Endodermal cell (in vitro differentiated cells): ENCODE measurements around the gene ADGRF4. TPM values are rescaled to one million over a fixed set of nuclear protein-coding genes. Genes with fewer than 3 reads are reported as not detected.

Experiments used
- DNase-seq: peaks from one replicate; pipeline ENCODE4 v3.0.0-alpha.2; 2017
- H3K27ac ChIP-seq: 2 replicates; pipeline ENCODE4 v1.5.1; 2013; ENCODE audit warnings: mild to moderate bottlenecking, low read depth, low read length, moderate library complexity
- H3K27me3 ChIP-seq: 2 replicates; pipeline ENCODE4 v1.6.1; 2013; ENCODE audit warnings: mild to moderate bottlenecking, low read length, moderate library complexity; ENCODE audit not compliant: insufficient read depth, control insufficient read depth, poor library complexity, severe bottlenecking
- H3K36me3 ChIP-seq: 2 replicates; pipeline ENCODE4 v1.7.0; 2013; ENCODE audit warnings: mild to moderate bottlenecking, low read length, moderate library complexity; ENCODE audit not compliant: control insufficient read depth, insufficient read depth
- H3K4me1 ChIP-seq: one replicate; pipeline ENCODE4 v1.7.0; 2013; ENCODE audit warnings: low read length; ENCODE audit not compliant: control insufficient read depth, insufficient read depth
- H3K4me3 ChIP-seq: 2 replicates; pipeline ENCODE4 v1.5.1; 2013; ENCODE audit warnings: mild to moderate bottlenecking, low read length, moderate library complexity
- H3K9ac ChIP-seq: 2 replicates; pipeline ENCODE4 v1.6.1; 2013; ENCODE audit warnings: mild to moderate bottlenecking, low read length, moderate library complexity; ENCODE audit not compliant: poor library complexity, severe bottlenecking; ENCODE audit errors: extremely low read depth
- H3K9me3 ChIP-seq: 2 replicates; pipeline ENCODE4 v1.6.1; 2013; ENCODE audit warnings: mild to moderate bottlenecking, low read length, moderate library complexity; ENCODE audit not compliant: control insufficient read depth
- H3K27ac Mint-ChIP-seq: 2 replicates; pipeline ENCODE4 v1.8.0; 2020; ENCODE audit warnings: mixed read lengths
- H3K27me3 Mint-ChIP-seq: 2 replicates; pipeline ENCODE4 v1.8.0; 2021; ENCODE audit warnings: mild to moderate bottlenecking, mixed read lengths; ENCODE audit not compliant: insufficient read depth
- H3K36me3 Mint-ChIP-seq: 2 replicates; pipeline ENCODE4 v1.8.0; 2020; ENCODE audit warnings: low read depth, mixed read lengths
- H3K4me1 Mint-ChIP-seq: 2 replicates; pipeline ENCODE4 v1.8.0; 2020; ENCODE audit warnings: mixed read lengths
- H3K4me3 Mint-ChIP-seq: 2 replicates; pipeline ENCODE4 v1.8.0; 2020; ENCODE audit warnings: mild to moderate bottlenecking, moderate library complexity, mixed read lengths
- H3K9me3 Mint-ChIP-seq: 2 replicates; pipeline ENCODE4 v1.8.0; 2020; ENCODE audit warnings: mild to moderate bottlenecking, mixed read lengths
- WGBS, 2 experiments: methylation state at CpG; one replicate each; pipeline versions ENCODE4 v1.1.5 to v1.1.7; 2013; ENCODE audit warnings: missing lambda C conversion rate in 2 of 2, mixed read lengths in 1 of 2; ENCODE audit not compliant: insufficient coverage in 1 of 2, insufficient read length in 1 of 2; 5-methylcytosine and 5-hydroxymethylcytosine counted together
- total RNA-seq, 2 donors: library from RNA; stranded (reverse); fragmentation: NEBNext Ultra II Directional in 1 of 2; extraction: Animal tissue kit (Norgen Biotek cat#: 25700) in 1 of 2; gene quantifications; 2 replicates in 1 of 2; 3 replicates in 1 of 2; pipeline ENCODE4 v1.2.1, GENCODE V29; 2021
- TF ChIP-seq, protein P1 (sequence below): fragments of 200-600 bp; sonication (generic); conservative IDR thresholded peaks from 2 replicates; pipeline ENCODE4 v1.5.0; 2021; ENCODE audit warnings: antibody characterized with exemption, mild to moderate bottlenecking

ADGRF4 gene
- total RNA-seq, 2 donors from 2014 or later, result 0.18 to 1.3 TPM

DNA sequence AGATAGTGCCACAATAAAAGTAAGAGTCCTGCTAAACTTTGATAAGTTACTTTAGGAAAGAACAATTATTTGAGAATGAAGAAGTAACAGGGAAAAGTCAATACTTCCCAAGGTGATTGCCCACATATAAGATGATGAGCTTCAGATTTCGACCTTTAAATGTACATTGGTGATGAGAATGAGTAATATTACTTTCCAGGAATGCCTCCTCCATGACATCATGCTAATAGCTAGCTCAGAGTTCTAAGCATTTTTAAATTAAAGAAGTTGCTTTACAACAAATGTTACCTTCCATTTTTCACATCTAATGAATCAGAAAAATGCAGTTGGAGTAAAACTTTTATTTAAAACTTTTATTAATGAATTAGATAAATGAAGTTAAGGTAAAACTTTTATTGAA lies 61.0 kb downstream of the ADGRF4 start:
- TF ChIP-seq, protein P1, sequence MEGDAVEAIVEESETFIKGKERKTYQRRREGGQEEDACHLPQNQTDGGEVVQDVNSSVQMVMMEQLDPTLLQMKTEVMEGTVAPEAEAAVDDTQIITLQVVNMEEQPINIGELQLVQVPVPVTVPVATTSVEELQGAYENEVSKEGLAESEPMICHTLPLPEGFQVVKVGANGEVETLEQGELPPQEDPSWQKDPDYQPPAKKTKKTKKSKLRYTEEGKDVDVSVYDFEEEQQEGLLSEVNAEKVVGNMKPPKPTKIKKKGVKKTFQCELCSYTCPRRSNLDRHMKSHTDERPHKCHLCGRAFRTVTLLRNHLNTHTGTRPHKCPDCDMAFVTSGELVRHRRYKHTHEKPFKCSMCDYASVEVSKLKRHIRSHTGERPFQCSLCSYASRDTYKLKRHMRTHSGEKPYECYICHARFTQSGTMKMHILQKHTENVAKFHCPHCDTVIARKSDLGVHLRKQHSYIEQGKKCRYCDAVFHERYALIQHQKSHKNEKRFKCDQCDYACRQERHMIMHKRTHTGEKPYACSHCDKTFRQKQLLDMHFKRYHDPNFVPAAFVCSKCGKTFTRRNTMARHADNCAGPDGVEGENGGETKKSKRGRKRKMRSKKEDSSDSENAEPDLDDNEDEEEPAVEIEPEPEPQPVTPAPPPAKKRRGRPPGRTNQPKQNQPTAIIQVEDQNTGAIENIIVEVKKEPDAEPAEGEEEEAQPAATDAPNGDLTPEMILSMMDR, result no peak
- Mint-ChIP-seq H3K4me1 (no peaks in the 10 kb centered on the region), H3K27ac (no peak overlapping the region)

GRCh38 chr6:47762502-47762901 lies 64.1 kb downstream of the ADGRF4 start:
- WGBS, 2 experiments, result 94 to 100% methylated on average over 2 of the region's 3 CpGs
- no peaks in the 10 kb centered on the region for H3K4me1 ChIP-seq
- peaks cover 14% of the 10 kb centered on the region for H3K9me3 ChIP-seq
- H3K27ac Mint-ChIP-seq, result no peak overlapping the region
- H3K36me3 Mint-ChIP-seq, result no peaks in the 10 kb centered on the region
- H3K4me1 Mint-ChIP-seq, result no peaks in the 10 kb centered on the region
- H3K9ac ChIP-seq, result no peak overlapping the region
- H3K9me3 Mint-ChIP-seq, result peaks cover 7% of the 10 kb centered on the region
- H3K27me3 ChIP-seq, result no peaks in the 10 kb centered on the region
- DNase-seq, result no peak
- no peaks in the 10 kb centered on the region for H3K36me3 ChIP-seq
- no peak overlapping the region for H3K4me3 ChIP-seq
- no peak overlapping the region for H3K27ac ChIP-seq
- no peak overlapping the region for H3K4me3 Mint-ChIP-seq
- no peaks in the 10 kb centered on the region for H3K27me3 Mint-ChIP-seq
- TF ChIP-seq, protein P1, result no peak

More for the DNA sequence above, 61.0 kb downstream of the ADGRF4 start:
- Histone ChIP-seq H3K4me1 (no peaks in the 10 kb centered on the region), H3K4me3 (no peak overlapping the region), H3K27ac (no peak overlapping the region), H3K27me3 (no peaks in the 10 kb centered on the region), H3K9me3 (no peaks in the 10 kb centered on the region), H3K36me3 (no peaks in the 10 kb centered on the region), H3K9ac (no peak overlapping the region)
- DNase-seq, result no peak
- H3K4me3 Mint-ChIP-seq, result no peak overlapping the region
- H3K9me3 Mint-ChIP-seq, result peaks cover 3% of the 10 kb centered on the region
- H3K27me3 Mint-ChIP-seq, result no peaks in the 10 kb centered on the region
- 88% methylated on average over 1 of the region's 1 CpG; no CpG with 5 or more reads in 1 of the 2 experiments for WGBS, 2 experiments
- H3K36me3 Mint-ChIP-seq, result no peaks in the 10 kb centered on the region

GRCh38 chr6:47766445-47766844 lies 68.1 kb downstream of the ADGRF4 start:
- Histone ChIP-seq H3K4me3 (no peak overlapping the region), H3K27me3 (no peaks in the 10 kb centered on the region), H3K27ac (no peak overlapping the region), H3K4me1 (no peaks in the 10 kb centered on the region), H3K9ac (no peak overlapping the region), H3K9me3 (peaks cover 14% of the 10 kb centered on the region), H3K36me3 (no peaks in the 10 kb centered on the region)
- no peaks in the 10 kb centered on the region for H3K36me3 Mint-ChIP-seq
- no peaks in the 10 kb centered on the region for H3K27me3 Mint-ChIP-seq
- H3K4me3 Mint-ChIP-seq, result no peak overlapping the region
- no peak for DNase-seq
- H3K9me3 Mint-ChIP-seq, result peaks cover 7% of the 10 kb centered on the region
- no peak overlapping the region for H3K27ac Mint-ChIP-seq
- no peaks in the 10 kb centered on the region for H3K4me1 Mint-ChIP-seq
- 92% methylated on average over 3 of the region's 3 CpGs; no CpG with 5 or more reads in 1 of the 2 experiments for WGBS, 2 experiments
- TF ChIP-seq, protein P1, result no peak
